GM18502 (cell line): Measurements from ENCODE around the gene MBNL2.
A peak's percentile ranks its signal among the peaks of the same experiment; 100 is the strongest.

Experiments used
- ATAC-seq: cut with Tn5 transposase; IDR thresholded peaks from one replicate; pipeline ENCODE4 v1.9.1; 2021; ENCODE audit warnings: mild to moderate bottlenecking; ENCODE audit not compliant: unreplicated experiment, poor library complexity

The MBNL2 gene

GRCh38 chr13:97431171-97431764, 209.1 kb downstream of the MBNL2 start:
- ATAC-seq = no peak

- ATAC-seq = no peak
Observed at GRCh38 chr13:97432232-97432916, 210.2 kb downstream of the MBNL2 start.

GRCh38 chr13:97432917-97433726, 211.0 kb downstream of the MBNL2 start:
- ATAC-seq = peak; percentile 80

- ATAC-seq = peak; percentile 44
Observed at GRCh38 chr13:97433727-97434396, 211.7 kb downstream of the MBNL2 start, which contains the start of gene RAP2A. Gene RAP2A, plus strand, starts transcription at chr13:97434169. Its CDS starts 302 bp downstream, at chr13:97434471.

- peak; percentile 3 for ATAC-seq
Observed at GRCh38 chr13:97434397-97435201, 212.5 kb downstream of the MBNL2 start.

- ATAC-seq = no peak
Observed at GRCh38 chr13:97435323-97435722, 213.2 kb downstream of the MBNL2 start.

- ATAC-seq = no peak
Observed at GRCh38 chr13:97435794-97436193, 213.7 kb downstream of the MBNL2 start.

- no peak for ATAC-seq
Observed at GRCh38 chr13:97436845-97437244, 214.7 kb downstream of the MBNL2 start.

GRCh38 chr13:97437729-97438128, 215.6 kb downstream of the MBNL2 start:
- ATAC-seq = no peak

- no peak for ATAC-seq
Observed at GRCh38 chr13:97438856-97439595, 216.9 kb downstream of the MBNL2 start.

- no peak for ATAC-seq
Observed at GRCh38 chr13:97440598-97441170, 218.6 kb downstream of the MBNL2 start.

- peak; percentile 63 for ATAC-seq
Observed at GRCh38 chr13:97441368-97441767, 219.2 kb downstream of the MBNL2 start.
